ENCODE data around the gene GPBP1L1.
"Not testable (repeated sequence)": the region's sequence is repeated elsewhere in the genome, so short reads cannot be mapped to it uniquely, and the experiment has no call there.

GPBP1L1 gene

GRCh38 chr1:45612941-45613579 is 73.3 kb downstream of the GPBP1L1 start:
- H3K4me3 ChIP-seq (ENCODE audit: low read depth, low read length) = no peak overlapping the region
- no peak for DNase-seq (ENCODE audit: low read depth)
- TF ChIP-seq, protein P1, sequence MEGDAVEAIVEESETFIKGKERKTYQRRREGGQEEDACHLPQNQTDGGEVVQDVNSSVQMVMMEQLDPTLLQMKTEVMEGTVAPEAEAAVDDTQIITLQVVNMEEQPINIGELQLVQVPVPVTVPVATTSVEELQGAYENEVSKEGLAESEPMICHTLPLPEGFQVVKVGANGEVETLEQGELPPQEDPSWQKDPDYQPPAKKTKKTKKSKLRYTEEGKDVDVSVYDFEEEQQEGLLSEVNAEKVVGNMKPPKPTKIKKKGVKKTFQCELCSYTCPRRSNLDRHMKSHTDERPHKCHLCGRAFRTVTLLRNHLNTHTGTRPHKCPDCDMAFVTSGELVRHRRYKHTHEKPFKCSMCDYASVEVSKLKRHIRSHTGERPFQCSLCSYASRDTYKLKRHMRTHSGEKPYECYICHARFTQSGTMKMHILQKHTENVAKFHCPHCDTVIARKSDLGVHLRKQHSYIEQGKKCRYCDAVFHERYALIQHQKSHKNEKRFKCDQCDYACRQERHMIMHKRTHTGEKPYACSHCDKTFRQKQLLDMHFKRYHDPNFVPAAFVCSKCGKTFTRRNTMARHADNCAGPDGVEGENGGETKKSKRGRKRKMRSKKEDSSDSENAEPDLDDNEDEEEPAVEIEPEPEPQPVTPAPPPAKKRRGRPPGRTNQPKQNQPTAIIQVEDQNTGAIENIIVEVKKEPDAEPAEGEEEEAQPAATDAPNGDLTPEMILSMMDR (IDR thresholded peaks at IDR 0.05; ENCODE audit: insufficient read depth, low read depth, low read length, missing control alignments) = no peak

DNA sequence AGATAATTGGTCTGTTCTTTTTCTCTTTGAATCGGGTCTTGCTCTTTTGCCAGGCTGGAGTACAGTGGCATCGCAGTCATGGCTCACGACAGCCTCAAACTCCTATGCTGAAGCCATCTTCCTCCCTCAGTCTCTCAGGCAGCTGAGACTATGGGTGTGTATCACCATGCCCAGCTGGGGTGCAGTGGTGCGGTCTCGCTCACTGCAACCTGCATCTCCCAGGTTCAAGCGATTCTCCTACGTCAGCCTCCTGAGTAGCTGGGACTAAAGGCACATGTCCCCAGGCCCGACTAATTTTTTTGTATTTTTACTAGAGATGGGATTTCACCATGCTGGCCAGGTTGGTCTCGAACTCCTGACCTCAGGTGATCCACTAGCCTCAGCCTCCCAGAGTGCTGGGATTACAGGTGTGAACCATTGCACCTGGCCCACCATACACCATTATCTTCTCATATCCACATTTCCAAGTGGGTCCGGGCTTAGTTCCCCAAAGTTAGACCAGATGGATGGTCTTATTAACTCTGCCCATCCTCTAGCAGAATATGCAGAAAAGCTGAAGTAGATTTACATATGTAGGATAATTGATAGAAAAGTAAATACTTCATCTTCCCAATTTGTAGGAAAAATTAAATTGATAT is 75.6 kb downstream of the GPBP1L1 start:
- no peak for DNase-seq (ENCODE audit: low read depth)
- no peak overlapping the region for H3K4me3 ChIP-seq (ENCODE audit: low read depth, low read length)
- TF ChIP-seq, protein P1 (IDR thresholded peaks at IDR 0.05; ENCODE audit: insufficient read depth, low read depth, low read length, missing control alignments) = no peak

GRCh38 chr1:45608175-45609156 is 77.9 kb downstream of the GPBP1L1 start:
- TF ChIP-seq, protein P1 (IDR thresholded peaks at IDR 0.05; ENCODE audit: insufficient read depth, low read depth, low read length, missing control alignments) = no peak
- no peak overlapping the region for H3K4me3 ChIP-seq (ENCODE audit: low read depth, low read length)
- no peak for DNase-seq (ENCODE audit: low read depth)

GRCh38 chr1:45607404-45608074 is 78.8 kb downstream of the GPBP1L1 start:
- H3K4me3 ChIP-seq (ENCODE audit: low read depth, low read length) = no peak overlapping the region
- TF ChIP-seq, protein P1 (IDR thresholded peaks at IDR 0.05; ENCODE audit: insufficient read depth, low read depth, low read length, missing control alignments) = no peak
- no peak for DNase-seq (ENCODE audit: low read depth)

- no peak for DNase-seq (ENCODE audit: low read depth)
- TF ChIP-seq, protein P1 (IDR thresholded peaks at IDR 0.05; ENCODE audit: insufficient read depth, low read depth, low read length, missing control alignments) = no peak
- H3K4me3 ChIP-seq (ENCODE audit: low read depth, low read length) = no peak overlapping the region
Measured at GRCh38 chr1:45604239-45604638, 82.1 kb downstream of the GPBP1L1 start.

GRCh38 chr1:45596765-45597164 is 89.6 kb downstream of the GPBP1L1 start:
- not testable (repeated sequence) for DNase-seq (ENCODE audit: low read depth); H3K4me3 ChIP-seq (ENCODE audit: low read depth, low read length)
